ENCODE results near the gene KIAA0040. TPM values are rescaled to one million over a fixed set of nuclear protein-coding genes. Genes with fewer than 3 reads are reported as not detected.

Gene KIAA0040
- 32.6 and 35.4 TPM in 2 replicates for total RNA-seq

DNA sequence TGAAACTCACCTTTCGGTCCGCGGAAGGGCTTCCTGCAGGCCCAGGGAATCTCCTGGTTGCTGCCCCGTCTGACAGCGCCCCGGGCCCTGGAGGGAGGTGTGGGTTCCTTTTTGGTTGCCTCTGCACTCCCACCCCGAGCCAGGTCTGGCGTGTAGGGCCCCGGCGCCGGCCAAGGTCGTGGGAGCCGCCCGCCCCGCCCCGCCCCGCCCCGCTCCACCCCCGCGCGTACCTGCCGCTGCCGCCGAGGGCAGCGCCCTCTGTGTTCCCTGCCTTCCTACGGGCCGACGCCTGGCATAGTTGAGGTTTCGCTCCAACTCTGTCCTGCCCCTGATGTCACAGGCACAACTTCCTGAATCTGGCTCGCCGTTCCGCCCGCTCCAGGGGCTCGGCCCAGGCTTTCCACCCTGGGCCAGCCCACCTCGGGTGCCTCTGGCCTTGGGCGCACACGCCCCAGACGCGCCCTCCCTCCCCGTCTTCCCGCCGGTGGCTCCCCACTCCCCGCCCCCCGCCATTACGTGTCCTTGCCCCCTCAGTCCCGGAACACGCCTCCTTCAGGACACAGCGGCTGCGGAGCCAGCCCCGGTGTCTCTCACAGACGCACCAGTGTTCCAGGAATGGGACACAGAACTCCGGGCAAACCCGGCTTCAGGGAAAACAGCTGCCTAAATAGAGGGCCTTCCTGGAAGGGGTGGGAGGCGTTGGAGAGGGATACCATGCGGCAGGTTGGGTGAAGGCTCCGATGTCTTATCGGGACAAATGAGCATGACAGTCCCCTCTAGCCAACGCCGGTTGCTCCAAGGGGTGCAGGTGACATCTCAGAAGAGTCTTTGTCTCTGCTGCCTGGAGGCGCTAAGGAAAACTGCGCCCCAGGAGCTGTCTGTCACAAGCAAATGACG, at the start of gene KIAA0040:
TSS of gene KIAA0040 (minus strand) at position 147 of the 897 bp plus-strand sequence. CDS start 31,763 bp downstream, outside the sequence.
- H3K4me1 Mint-ChIP-seq = peaks cover 50% of the 10 kb centered on the region
- peaks cover 26% of the 10 kb centered on the region for H3K36me3 Mint-ChIP-seq (ENCODE audit: low read depth)
- H3K27me3 Mint-ChIP-seq = no peaks in the 10 kb centered on the region
- DNase-seq = peak; percentile 85
- H3K9me3 Mint-ChIP-seq = no peaks in the 10 kb centered on the region
- intact Hi-C loops (cut with micrococcal nuclease) = loop anchor here (5.0 kb wide), 1 partner anchor 1014 kb away; the partner anchor contains the start of gene COP1
- peak within 1 kb of the TSS; percentile 84 for H3K27ac Mint-ChIP-seq
- H3K4me3 Mint-ChIP-seq = peak within 1 kb of the TSS; percentile 99

DNA sequence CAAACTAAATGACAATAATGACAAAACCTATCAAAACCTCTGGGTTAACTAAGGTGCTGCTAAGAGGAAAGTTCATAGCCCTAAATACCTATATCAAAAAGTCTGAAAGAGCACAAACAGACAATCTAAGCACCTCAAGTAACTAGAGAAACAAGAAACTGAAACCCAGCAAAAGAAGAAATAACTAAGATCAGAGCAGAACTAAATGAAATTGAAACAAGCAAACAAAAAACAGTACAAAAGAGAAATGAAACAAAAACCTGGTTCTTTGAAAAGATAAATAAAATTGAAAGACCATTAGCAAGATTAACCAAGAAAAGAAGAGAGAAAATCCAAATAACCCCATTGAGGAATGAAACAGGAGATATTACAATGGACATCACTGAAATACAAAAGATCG, 44.8 kb upstream of the KIAA0040 start:
- Mint-ChIP-seq H3K4me1 (peaks cover 33% of the 10 kb centered on the region), H3K36me3 (ENCODE audit: low read depth) (peaks cover 8% of the 10 kb centered on the region), H3K27ac (peak overlapping the region; percentile 63), H3K27me3 (peaks cover 2% of the 10 kb centered on the region), H3K4me3 (peak overlapping the region; percentile 62), H3K9me3 (peaks cover 30% of the 10 kb centered on the region)
- no peak for DNase-seq
- intact Hi-C loops (cut with micrococcal nuclease) = loop anchor here (2.0 kb wide), 1 partner anchor 49 kb away; no protein-coding TSS in a partner anchor

DNA sequence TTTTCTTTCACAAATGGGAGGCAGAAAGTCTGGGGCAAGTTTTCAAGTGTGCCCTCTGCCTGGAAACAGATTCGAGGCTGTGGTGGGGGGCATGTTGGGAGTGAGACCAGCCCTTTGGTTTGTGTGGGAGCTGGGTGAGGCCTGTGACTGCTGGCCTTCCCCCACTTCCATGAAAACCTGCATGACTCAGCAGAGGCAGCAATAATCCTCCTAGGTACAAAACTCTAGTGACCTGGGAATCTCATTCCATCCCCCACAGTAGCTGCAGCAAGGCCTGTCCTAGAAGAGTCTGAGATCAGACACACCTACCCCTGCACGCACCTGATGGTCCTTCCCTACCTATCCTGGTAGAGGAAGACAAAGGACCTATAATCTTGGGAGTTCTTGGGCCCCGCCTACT, 42.1 kb upstream of the KIAA0040 start:
- Mint-ChIP-seq H3K9me3 (peaks cover 30% of the 10 kb centered on the region), H3K27ac (no peak overlapping the region), H3K27me3 (no peaks in the 10 kb centered on the region), H3K4me3 (peak overlapping the region; percentile 14), H3K36me3 (ENCODE audit: low read depth) (peaks cover 8% of the 10 kb centered on the region), H3K4me1 (peaks cover 33% of the 10 kb centered on the region)
- intact Hi-C loops (cut with micrococcal nuclease) = no loop called here
- DNase-seq = no peak

DNA sequence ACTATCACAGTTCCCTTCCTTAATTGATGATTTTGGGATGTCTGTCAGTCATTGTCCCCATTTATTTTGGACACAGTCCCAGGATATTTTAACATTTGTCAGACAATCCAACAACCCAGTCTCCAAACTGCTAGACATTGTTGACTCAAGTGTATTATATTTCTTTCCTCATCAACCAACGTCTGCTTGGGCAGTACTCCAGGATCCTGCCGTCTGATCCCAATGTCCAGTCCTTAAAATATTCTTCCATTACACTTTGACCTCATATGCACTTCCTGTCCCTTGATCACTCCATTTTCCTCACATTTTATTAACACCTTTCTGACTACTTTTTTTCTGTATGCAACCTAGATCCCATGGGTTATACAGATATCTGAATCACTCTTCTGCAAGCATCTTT, 39.8 kb upstream of the KIAA0040 start:
- H3K27me3 Mint-ChIP-seq = no peaks in the 10 kb centered on the region
- intact Hi-C loops (cut with micrococcal nuclease) = no loop called here

DNA sequence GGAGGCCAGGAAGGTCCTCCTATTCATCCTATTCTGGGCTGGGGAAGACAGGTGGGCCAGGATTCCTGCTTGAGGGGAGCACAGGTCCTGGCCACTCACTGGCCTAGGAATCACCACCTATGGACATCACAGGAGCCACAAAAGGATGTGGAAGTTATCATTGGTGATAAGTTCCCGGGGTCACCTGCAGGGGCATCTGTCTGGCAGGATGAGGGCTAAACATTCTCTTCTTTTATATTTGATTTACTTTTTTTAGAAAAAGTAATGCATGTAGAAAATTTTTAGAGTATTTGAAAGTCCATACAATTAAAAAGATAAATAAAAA, 33.2 kb upstream of the KIAA0040 start:
- Mint-ChIP-seq H3K27ac (no peak overlapping the region), H3K27me3 (no peaks in the 10 kb centered on the region), H3K4me1 (no peaks in the 10 kb centered on the region), H3K9me3 (no peaks in the 10 kb centered on the region), H3K36me3 (ENCODE audit: low read depth) (no peaks in the 10 kb centered on the region), H3K4me3 (no peak overlapping the region)
- intact Hi-C loops (cut with micrococcal nuclease) = no loop called here
- no peak for DNase-seq

More for the DNA sequence above, 39.8 kb upstream of the KIAA0040 start:
- Mint-ChIP-seq H3K27ac (no peak overlapping the region), H3K4me3 (no peak overlapping the region), H3K9me3 (peaks cover 21% of the 10 kb centered on the region), H3K4me1 (peaks cover 29% of the 10 kb centered on the region), H3K36me3 (ENCODE audit: low read depth) (peaks cover 5% of the 10 kb centered on the region)
- DNase-seq = no peak

DNA sequence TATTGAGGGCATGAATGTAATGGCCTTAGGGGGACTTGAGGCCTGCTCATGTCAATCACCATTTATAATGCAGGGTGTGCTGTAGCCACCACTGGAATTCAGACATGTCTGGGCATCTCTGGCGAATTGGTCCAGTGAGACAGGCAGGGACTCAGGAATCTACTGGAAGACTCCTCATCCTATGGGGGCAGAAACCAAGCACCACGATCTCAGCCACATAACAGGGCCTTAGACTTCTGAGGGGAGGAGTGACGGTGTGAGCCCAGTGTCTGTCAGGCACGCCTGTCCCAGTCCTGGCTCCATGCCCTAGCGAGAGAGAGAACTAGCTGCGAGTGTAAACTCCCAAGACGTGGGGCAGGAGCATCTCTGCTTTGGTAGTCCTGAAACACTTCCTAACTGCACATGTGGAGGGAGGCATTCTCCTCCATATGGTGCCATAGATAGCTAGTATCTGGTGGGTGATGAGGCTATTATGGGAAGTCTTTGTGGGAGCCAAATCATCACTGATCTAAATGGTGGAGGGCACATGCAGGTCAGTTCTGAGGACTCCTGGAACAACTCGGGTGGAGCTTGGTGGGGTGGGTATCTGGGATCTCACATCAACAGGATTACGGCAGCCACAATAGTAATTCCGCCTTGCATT, 29.8 kb upstream of the KIAA0040 start:
- no peak overlapping the region for H3K27ac Mint-ChIP-seq
- H3K4me3 Mint-ChIP-seq = no peak overlapping the region
- no peaks in the 10 kb centered on the region for H3K36me3 Mint-ChIP-seq (ENCODE audit: low read depth)
- H3K27me3 Mint-ChIP-seq = peaks cover 2% of the 10 kb centered on the region
- no peaks in the 10 kb centered on the region for H3K9me3 Mint-ChIP-seq
- DNase-seq = no peak
- intact Hi-C loops (cut with micrococcal nuclease) = no loop called here
- peaks cover 17% of the 10 kb centered on the region for H3K4me1 Mint-ChIP-seq

DNA sequence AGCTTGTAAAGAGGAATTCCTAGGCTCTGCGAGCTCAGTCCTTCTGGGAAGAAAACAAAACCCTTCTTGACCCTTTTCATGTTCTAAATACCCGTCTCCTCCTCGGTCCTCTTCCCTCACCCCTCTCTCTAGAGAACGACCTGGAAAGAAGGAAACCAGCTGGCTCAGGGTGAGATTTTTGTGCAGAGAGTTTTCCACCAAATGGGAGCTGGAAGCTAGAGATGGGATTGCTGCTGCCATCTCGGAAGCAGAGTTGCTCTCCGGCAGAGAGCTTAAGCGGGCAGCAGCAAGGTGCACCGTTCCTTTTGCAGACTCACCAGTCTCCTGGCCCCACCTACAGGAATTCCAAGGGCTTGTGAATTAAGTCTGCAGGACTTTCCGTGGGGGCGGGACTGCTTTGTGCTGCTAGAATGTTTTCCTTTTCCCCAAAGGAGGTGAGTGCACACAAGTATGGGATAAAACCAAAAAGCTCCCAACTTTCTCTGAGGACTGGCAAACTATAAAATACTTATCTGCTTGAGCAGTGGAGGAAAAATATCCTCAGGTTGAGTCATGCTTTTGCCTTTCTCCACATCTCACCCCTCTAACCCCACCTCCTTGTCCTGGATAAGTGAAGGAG, 29.1 kb upstream of the KIAA0040 start:
- Mint-ChIP-seq H3K36me3 (ENCODE audit: low read depth) (no peaks in the 10 kb centered on the region), H3K4me1 (peaks cover 17% of the 10 kb centered on the region), H3K4me3 (no peak overlapping the region), H3K9me3 (no peaks in the 10 kb centered on the region), H3K27me3 (peaks cover 2% of the 10 kb centered on the region), H3K27ac (no peak overlapping the region)
- DNase-seq = no peak
- intact Hi-C loops (cut with micrococcal nuclease) = no loop called here

DNA sequence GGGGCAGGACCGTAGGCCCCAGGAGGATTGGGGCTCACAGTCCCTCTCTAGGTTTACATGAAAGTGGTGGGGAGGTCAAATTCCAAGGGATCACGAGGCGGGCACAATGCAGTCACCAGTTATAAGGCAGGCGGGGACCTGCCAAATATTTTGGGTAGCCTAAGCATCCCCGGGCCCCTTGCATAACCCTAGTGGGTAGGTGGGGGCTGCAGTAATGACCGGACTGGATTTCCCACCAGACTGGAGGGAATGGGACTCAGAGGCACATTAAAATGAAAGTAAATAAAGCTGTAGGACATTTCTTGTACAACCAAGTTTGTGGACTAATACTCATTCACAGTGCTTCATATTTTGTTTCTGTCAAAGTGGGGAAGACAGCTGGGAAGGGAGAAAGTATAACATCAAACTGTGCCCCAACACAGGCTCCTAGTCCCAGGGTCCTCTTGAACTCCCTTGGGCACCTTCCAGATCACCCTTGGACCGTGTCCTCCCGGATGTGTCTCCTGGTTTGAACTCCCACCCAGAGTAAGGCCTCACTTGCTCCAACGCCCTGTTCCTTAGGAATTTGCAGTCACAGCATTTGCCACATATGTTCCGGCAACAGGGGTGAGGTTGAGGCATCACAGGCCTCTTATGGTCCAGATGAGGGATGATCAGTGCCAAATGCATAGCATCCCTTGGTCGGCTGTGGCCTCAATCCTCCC, 28.4 kb upstream of the KIAA0040 start:
- Mint-ChIP-seq H3K9me3 (no peaks in the 10 kb centered on the region), H3K27me3 (peaks cover 2% of the 10 kb centered on the region), H3K4me3 (no peak overlapping the region), H3K27ac (no peak overlapping the region), H3K4me1 (peaks cover 17% of the 10 kb centered on the region), H3K36me3 (ENCODE audit: low read depth) (no peaks in the 10 kb centered on the region)
- intact Hi-C loops (cut with micrococcal nuclease) = no loop called here
- DNase-seq = no peak

DNA sequence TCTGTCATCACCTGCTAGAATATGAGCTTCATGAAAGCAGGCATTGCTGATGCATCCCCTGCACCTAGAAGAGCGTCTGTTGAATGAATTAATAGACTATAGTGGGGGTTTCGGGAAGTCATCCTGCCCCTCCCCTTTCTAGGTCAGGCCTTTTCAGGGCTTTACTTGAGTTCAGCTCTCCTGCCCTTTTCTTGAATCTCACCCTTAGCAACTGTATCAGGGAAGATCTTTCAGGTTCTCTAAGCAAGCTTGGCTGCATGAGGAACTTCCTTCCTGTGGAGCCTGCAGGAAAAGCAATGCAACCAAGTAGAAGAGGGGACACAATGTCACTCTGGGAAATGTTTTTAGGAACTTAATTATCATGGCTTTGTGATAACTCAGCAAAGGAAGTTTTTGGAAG, 27.2 kb upstream of the KIAA0040 start:
- H3K27ac Mint-ChIP-seq = no peak overlapping the region
- intact Hi-C loops (cut with micrococcal nuclease) = no loop called here

DNA sequence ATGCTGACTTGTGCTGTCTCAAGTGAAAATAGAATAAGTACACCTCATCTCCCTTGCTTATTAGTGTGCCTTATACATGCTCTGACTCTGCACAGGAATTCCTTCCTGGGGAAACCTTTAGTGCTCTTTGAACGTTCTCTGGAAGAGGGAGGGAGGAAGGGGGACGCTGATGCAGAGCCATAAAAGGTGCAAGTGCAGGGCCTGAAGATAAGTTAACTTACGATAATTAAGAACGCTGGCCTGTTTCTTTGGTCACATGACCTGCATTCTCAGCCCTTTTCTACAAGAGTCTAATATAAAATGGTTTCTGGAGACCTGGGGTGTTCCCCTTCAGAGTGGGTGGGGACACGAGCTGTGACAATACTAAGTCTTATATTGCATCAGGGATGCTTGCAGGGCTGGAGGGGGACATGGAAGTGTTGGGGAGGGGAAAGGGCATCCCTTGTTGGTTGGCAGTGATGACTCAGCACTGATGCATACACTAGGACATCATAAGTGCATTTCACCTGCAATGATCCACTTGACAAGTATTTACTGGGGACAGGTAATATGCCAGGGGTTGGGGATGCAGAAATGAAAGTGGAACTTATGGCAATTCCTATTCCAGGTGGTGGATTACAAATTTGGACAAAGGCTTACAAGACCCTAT, 26.3 kb upstream of the KIAA0040 start:
- Mint-ChIP-seq H3K36me3 (ENCODE audit: low read depth) (no peaks in the 10 kb centered on the region), H3K4me1 (peaks cover 17% of the 10 kb centered on the region), H3K4me3 (no peak overlapping the region), H3K9me3 (peaks cover 7% of the 10 kb centered on the region), H3K27me3 (peaks cover 4% of the 10 kb centered on the region), H3K27ac (no peak overlapping the region)
- DNase-seq = no peak
- intact Hi-C loops (cut with micrococcal nuclease) = no loop called here

More for the DNA sequence above, 27.2 kb upstream of the KIAA0040 start:
- H3K4me3 Mint-ChIP-seq = no peak overlapping the region
- H3K27me3 Mint-ChIP-seq = peaks cover 4% of the 10 kb centered on the region
- H3K36me3 Mint-ChIP-seq (ENCODE audit: low read depth) = no peaks in the 10 kb centered on the region
- H3K4me1 Mint-ChIP-seq = peaks cover 17% of the 10 kb centered on the region
- DNase-seq = no peak
- H3K9me3 Mint-ChIP-seq = peaks cover under 1% of the 10 kb centered on the region

DNA sequence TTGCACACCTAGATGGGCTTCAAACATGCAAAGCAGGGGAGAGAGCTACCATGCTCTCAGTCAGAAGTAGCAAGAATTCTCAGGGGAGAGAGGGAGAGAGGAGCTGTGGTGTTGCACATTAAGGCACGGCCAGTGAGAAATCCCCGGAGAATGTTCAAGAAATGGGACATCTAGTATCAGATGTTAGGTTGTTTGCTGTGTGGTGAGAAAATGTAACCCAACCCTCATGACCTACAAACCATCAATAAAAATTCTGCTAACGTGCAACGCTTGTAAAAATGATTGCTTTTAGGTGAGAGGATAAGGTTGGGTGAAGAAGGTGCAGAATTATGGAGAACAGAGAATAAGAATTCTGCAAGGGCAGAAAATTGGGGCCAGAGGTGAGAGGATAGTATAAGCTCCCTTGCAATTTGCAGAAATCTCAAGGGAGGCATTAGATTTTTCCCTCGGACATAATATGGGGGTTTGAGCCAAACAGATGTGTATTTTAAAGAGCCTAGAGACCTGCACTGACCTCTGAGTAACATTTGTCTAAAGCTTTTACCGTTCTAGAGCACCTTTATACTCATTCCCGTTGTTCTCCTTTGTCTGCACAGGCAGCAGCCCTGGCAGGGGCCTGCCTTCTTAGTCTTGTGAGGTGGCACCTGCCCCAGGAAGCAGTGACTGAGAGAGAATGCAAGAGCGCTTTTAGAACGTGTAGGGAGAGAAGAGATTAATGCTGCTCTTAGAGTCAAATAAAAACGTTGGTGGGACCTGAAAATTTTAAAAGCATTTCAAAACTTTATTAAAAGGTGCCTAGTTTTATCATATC, 25.4 kb upstream of the KIAA0040 start:
- H3K4me1 Mint-ChIP-seq = peaks cover 21% of the 10 kb centered on the region
- no peak for DNase-seq
- no peak overlapping the region for H3K27ac Mint-ChIP-seq
- intact Hi-C loops (cut with micrococcal nuclease) = no loop called here
- no peak overlapping the region for H3K4me3 Mint-ChIP-seq
- H3K36me3 Mint-ChIP-seq (ENCODE audit: low read depth) = no peaks in the 10 kb centered on the region
- peaks cover 4% of the 10 kb centered on the region for H3K27me3 Mint-ChIP-seq
- H3K9me3 Mint-ChIP-seq = peaks cover 15% of the 10 kb centered on the region

DNA sequence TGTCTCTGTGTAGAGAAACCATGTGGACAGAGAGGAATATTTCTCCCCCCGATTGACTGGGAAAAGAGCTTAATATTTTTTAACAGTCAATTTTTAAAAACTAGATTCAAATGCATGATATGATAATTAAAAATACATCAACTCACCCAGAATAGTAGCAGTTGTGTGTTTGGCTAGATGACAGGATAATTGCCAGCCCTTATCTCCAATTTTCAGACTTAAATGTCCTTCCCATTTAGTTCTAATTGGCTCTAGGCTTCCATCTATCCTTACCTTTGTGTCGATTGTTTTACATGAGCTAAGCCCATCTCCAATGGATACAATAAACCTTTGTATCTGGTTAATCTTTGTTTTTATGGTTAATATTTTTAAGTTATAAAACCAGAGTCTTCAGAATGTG, 23.9 kb upstream of the KIAA0040 start:
- no peak for DNase-seq
- peaks cover 33% of the 10 kb centered on the region for H3K4me1 Mint-ChIP-seq

More for the DNA sequence above, 23.9 kb upstream of the KIAA0040 start:
- intact Hi-C loops (cut with micrococcal nuclease) = no loop called here
- Mint-ChIP-seq H3K9me3 (peaks cover 15% of the 10 kb centered on the region), H3K36me3 (ENCODE audit: low read depth) (no peaks in the 10 kb centered on the region), H3K4me3 (no peak overlapping the region), H3K27ac (no peak overlapping the region), H3K27me3 (peaks cover 4% of the 10 kb centered on the region)

All from activated CD4-positive, alpha-beta T cell treated with anti-CD3 and anti-CD28 coated beads, Interleukin-2, amount 10 ng/mL, durations not matched to agents 24 days and 14 days (primary cell).